ENCODE data around the gene NAA11.

DNA sequence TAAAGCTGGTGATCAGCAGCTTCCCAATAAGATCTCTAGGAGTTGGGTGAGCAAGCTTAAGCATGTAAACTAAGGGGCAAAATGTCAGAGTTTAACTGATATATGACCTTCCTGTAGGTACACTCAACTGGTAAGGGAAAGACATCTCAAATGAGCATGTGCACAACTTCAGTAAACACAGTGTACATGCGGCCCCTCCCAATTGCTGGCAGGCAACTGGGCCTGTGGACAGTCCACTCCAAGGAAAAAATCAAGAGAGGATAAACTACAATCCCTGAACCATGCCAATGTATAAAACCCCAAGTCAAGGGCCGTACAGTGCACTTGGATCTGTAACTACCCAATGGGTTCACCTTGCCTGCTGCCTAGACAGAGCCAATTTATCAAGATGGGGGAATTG is 4.9 kb upstream of the NAA11 start:
- no peak for TF ChIP-seq POLR2A (IDR thresholded peaks at IDR 0.05)
- TF ChIP-seq, protein P1, sequence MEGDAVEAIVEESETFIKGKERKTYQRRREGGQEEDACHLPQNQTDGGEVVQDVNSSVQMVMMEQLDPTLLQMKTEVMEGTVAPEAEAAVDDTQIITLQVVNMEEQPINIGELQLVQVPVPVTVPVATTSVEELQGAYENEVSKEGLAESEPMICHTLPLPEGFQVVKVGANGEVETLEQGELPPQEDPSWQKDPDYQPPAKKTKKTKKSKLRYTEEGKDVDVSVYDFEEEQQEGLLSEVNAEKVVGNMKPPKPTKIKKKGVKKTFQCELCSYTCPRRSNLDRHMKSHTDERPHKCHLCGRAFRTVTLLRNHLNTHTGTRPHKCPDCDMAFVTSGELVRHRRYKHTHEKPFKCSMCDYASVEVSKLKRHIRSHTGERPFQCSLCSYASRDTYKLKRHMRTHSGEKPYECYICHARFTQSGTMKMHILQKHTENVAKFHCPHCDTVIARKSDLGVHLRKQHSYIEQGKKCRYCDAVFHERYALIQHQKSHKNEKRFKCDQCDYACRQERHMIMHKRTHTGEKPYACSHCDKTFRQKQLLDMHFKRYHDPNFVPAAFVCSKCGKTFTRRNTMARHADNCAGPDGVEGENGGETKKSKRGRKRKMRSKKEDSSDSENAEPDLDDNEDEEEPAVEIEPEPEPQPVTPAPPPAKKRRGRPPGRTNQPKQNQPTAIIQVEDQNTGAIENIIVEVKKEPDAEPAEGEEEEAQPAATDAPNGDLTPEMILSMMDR (IDR thresholded peaks at IDR 0.05), result no peak

Data from right lobe of liver (tissue), 4 donors.